ENCODE data around the gene TMEM31.
"Not testable (repeated sequence)": the region's sequence is repeated elsewhere in the genome, so short reads cannot be mapped to it uniquely, and the experiment has no call there.

The TMEM31 gene

DNA sequence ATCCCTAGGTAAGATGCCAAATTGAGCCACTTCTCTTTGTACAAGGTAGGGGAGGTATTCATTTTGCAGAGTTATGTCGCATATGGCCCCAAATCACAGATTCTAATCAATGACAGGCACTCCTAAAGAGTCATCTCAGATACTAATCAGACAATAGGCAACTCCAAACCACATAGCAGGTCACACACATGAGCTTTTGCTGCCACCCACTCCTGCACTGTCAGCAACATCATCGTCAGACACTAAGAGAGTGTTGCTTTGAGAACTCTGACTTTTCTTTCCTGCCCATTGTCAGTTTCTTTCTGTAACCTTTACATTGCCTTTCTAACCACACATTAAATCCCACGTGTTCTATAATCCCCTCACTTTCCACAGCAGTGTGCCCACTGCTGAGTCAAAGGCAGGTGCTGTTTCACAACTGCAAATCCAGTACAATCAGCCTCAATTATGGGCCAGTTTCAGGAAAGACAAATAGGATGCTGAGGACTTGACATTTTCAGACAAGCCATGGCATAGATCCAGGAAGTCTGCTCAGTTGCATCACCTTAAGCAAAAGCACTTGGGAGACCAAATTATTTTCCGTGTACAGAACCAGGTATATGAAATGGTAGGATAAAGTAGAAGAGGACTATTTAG lies 23.5 kb downstream of the TMEM31 start:
- TF ChIP-seq POLR2A (IDR thresholded peaks at IDR 0.05; ENCODE audit: low read length) (no peak), GATA1 (IDR thresholded peaks at IDR 0.05; ENCODE audit: low read depth, low read length) (no peak)
- DNase-seq = no peak

DNA sequence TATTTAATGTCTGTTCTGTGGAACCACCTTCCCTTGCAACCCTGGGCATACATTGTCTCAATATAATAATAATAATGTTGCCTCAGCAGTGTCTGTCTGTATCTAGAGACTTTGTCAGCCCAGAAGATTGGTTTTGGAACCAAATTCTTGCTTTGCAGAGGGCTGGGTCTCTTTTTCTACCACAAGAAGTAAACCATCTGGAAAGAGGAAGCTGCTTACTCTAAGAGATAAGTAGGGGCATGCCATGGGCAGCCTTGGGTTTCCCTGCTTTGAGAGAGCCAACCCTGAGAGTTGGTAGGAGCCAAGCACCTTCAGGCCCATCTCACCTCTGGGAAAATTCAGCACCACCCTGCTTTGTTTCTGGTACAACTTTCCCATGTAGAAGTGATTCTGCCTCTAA lies 27.0 kb downstream of the TMEM31 start:
- TF ChIP-seq GATA1 (IDR thresholded peaks at IDR 0.05; ENCODE audit: low read depth, low read length) = no peak
- no peak for TF ChIP-seq POLR2A (IDR thresholded peaks at IDR 0.05; ENCODE audit: low read length)
- DNase-seq = no peak

DNA sequence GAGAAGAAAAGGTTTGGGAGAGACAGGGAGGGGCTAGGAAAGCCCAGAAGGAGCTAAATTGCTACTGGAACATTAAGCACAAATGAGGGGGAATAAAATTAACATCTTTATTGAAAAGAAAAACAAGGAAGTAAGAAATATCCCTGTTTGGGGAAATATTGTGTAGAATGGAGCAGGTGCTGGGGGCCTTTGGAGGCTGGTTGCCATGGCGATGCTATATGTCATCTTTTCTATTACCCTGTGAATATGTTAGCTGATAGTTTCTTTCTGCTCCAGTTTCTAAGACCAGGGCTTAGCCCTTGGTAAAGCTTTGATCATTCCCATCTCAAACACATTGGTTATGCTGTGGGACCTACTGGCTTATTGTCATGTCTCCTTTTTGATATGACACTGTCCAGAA lies 28.7 kb downstream of the TMEM31 start:
- no peak for DNase-seq
- no peak for TF ChIP-seq POLR2A (IDR thresholded peaks at IDR 0.05; ENCODE audit: low read length)
- TF ChIP-seq GATA1 (IDR thresholded peaks at IDR 0.05; ENCODE audit: low read depth, low read length) = no peak

DNA sequence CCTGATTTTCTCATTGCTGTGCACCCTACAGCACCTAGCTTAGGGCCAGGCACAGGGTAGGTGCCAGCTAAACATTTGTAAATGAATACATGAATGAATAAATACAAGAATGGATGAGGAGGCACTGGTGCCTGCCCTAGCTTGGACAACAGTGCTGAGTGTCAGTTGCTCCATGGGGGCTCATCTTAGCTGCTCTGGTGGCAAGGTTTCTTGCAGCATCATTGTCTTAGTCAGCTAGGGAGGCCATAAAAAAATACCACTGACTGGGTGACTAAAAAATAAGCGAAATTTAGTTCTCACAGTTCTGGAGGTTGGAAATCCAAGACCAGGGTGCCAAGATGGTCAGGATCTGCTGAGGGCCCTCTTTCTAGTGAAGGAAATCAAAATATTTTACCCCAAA lies 31.2 kb downstream of the TMEM31 start:
- no peak for TF ChIP-seq POLR2A (IDR thresholded peaks at IDR 0.05; ENCODE audit: low read length)
- no peak for TF ChIP-seq GATA1 (IDR thresholded peaks at IDR 0.05; ENCODE audit: low read depth, low read length)
- DNase-seq = no peak

DNA sequence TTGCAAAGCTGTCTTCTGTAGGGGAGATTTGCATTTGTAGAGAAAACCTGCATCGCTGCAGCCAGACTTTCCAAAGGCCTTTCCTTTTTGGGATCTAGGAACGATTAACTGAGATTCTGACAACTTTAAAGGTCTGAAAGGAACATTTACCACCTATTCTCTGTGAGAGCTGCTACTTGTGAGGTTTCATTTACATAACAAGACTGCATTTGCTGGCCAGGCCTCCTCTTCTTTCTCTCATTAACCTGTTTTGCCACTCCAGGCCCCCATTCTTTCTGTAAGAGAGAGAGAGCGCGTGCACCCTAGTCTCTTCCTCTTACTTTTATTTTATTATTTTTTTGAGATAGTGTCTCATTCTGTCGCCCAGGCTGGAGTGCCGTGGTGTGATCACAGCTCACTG lies 31.6 kb downstream of the TMEM31 start:
- TF ChIP-seq POLR2A (IDR thresholded peaks at IDR 0.05; ENCODE audit: low read length) (no peak), GATA1 (IDR thresholded peaks at IDR 0.05; ENCODE audit: low read depth, low read length) (no peak)
- no peak for DNase-seq

DNA sequence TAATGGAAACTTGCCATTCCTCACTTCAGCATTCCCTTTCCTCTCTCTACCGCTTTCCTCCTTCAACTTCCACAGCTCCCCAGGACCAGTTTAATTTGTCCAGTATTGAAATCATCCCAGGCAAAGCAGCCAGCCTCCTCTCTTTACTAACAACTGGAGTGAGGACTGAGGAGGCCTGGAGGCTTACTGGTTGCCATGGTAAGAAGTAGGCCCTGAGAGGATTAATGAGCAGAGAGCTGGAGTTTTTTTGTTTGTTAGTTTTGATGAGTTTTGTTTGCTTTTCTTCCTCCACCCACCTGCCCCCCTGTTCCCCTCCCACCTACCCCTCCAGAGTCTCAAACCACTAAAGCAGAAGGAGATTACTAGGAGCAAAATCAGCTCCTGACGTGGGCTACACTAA lies 36.5 kb downstream of the TMEM31 start:
- DNase-seq = no peak
- TF ChIP-seq GATA1 (IDR thresholded peaks at IDR 0.05; ENCODE audit: low read depth, low read length) = no peak

DNA sequence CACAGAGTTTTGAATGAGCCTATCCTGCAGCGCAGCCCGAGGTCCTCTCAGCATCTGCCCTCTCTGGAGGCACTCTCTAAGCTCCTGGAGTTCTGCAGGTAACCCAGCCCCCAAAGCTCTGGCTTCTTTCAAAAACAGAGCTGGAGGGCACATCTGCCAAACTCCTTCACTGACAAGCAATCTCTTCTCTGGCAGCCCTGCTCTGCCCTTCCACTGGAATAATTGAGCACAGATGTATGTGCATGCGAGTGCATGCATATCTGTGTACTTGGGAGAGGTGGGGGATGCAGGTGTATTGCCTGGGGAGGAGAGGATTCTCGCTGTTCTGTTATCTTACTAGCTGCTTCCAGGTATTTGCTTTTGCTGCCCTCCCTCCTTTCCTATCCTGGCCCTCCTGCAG lies 43.7 kb downstream of the TMEM31 start:
- TF ChIP-seq GATA1 (IDR thresholded peaks at IDR 0.05; ENCODE audit: low read depth, low read length) = no peak
- no peak for TF ChIP-seq POLR2A (IDR thresholded peaks at IDR 0.05; ENCODE audit: low read length)
- no peak for DNase-seq

DNA sequence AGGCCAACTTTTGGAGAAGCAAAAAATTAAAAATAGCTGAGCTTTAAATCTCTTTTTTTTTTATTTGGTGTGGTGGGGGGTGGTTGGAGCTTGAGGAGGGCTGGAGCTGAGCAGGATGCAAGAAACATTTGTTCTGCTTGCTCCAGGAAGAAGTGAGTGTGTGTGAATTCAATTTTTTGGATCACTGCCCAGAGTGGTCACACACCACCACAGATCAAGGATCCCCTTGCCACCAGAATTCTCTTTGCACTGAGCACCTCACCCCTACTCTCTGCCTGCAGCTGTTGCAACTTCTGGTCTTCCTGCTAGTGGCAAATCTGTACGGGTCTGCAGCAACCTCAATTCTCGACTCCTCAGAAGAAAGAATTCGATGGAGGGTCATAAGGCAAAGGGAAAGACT lies 46.0 kb downstream of the TMEM31 start:
- no peak for DNase-seq
- TF ChIP-seq POLR2A (IDR thresholded peaks at IDR 0.05; ENCODE audit: low read length) (no peak), GATA1 (IDR thresholded peaks at IDR 0.05; ENCODE audit: low read depth, low read length) (no peak)

DNA sequence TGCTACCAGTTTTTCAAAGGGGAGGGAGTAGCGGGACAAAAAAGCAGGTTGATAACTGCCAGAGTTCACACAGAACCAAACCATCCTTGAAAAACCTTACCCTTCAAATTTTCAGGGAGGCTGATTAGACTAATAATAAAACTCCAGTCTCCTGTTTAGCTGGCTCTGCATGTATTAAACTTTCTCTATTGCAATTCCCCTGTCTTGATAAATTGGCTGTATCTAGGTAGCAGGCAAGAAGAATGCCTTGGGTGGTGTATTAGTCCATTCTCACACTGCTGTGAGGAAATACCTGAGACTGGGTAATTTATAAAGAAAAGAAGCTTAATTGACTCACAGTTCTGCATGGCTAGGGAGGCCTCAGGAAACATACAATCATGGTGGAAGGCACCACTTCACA lies 47.8 kb downstream of the TMEM31 start:
- DNase-seq = no peak
- TF ChIP-seq POLR2A (IDR thresholded peaks at IDR 0.05; ENCODE audit: low read length) (no peak), GATA1 (IDR thresholded peaks at IDR 0.05; ENCODE audit: low read depth, low read length) (no peak)

DNA sequence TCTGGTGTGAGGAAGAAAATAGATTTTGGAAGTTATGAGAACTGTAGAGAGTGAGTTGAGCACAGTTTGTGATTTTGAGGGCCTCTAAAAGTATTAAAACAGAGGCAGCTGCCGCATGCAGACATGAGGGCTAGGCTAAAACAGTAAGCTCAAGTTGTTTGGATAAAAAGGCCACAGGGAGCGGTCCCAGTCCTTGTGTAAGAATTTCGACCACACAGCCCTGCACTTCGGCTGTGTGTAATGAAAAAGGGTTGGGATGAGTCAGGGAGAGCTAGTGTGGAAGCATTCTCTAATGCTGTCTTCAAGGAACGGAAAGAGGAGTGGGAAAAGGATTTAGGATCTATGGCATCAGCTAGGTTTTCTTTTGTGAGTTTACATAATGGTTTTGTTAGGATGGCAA lies 52.8 kb downstream of the TMEM31 start:
- DNase-seq = not testable (repeated sequence)

All from erythroblast (primary cell).